ENCODE data around the gene TACC2.

The TACC2 gene

DNA sequence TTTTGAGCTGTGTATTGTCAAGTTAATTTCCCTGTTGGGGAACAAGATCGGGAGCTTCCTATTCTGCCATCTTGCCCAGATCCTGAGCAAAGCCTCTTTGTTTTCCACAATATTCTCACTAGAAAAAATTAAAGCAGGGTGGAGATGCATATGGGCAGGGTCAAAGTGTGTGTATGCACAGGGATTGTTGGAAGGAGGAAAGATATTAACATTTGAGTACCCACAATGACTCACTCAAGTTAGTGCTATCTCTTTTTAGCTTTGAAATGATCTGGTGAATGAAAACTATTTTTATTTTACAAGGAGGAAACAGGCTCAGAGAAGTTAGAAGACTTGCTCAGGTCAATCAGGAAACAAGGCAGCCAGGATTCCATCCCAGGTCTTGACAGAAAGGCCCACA is 275.5 kb downstream of the TACC2 start:
- H3K4me3 ChIP-seq (ENCODE audit: low read length) = no peak overlapping the region
- no peak for TF ChIP-seq CTCF (conservative IDR thresholded peaks at IDR 0.05; ENCODE audit: low read depth, low read length)
- DNase-seq (ENCODE audit: low read depth) = no peak

DNA sequence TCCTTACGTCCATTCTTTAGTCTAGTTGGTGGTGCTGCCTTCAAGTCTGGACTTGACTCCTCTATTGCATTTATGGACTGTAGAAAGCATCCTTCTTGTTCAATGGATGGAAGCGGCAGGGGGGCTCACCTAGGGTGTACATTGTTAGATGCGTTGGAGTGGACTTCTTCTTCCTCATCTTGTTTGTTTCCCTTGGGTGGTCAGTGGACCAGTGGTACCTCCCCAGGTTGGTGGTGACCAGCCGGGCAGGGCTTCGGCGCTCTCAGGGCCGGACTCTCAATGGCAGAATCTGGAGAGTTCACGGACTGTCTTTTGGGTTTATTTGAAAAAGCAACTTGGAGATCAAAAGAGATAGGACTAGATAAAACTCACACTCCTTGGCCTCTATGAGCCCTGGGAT is 276.0 kb downstream of the TACC2 start:
- H3K4me3 ChIP-seq (ENCODE audit: low read length) = no peak overlapping the region
- no peak for TF ChIP-seq CTCF (conservative IDR thresholded peaks at IDR 0.05; ENCODE audit: low read depth, low read length)
- no peak for DNase-seq (ENCODE audit: low read depth)

GRCh38 chr10:122265896-122266295 is 276.9 kb downstream of the TACC2 start:
- no peak for TF ChIP-seq CTCF (conservative IDR thresholded peaks at IDR 0.05; ENCODE audit: low read depth, low read length)
- DNase-seq (ENCODE audit: low read depth) = no peak
- H3K4me3 ChIP-seq (ENCODE audit: low read length) = no peak overlapping the region

- no peak for DNase-seq (ENCODE audit: low read depth)
- peak; percentile 99 for TF ChIP-seq CTCF (conservative IDR thresholded peaks at IDR 0.05; ENCODE audit: low read depth, low read length)
These were observed 279.1 kb downstream of the TACC2 start for GRCh38 chr10:122267849-122268737.

GRCh38 chr10:122269059-122269687 is 280.2 kb downstream of the TACC2 start:
- TF ChIP-seq CTCF (conservative IDR thresholded peaks at IDR 0.05; ENCODE audit: low read depth, low read length) = no peak
- DNase-seq (ENCODE audit: low read depth) = no peak

More at GRCh38 chr10:122267849-122268737, 279.1 kb downstream of the TACC2 start:
- H3K4me3 ChIP-seq (ENCODE audit: low read length) = no peak overlapping the region

DNA sequence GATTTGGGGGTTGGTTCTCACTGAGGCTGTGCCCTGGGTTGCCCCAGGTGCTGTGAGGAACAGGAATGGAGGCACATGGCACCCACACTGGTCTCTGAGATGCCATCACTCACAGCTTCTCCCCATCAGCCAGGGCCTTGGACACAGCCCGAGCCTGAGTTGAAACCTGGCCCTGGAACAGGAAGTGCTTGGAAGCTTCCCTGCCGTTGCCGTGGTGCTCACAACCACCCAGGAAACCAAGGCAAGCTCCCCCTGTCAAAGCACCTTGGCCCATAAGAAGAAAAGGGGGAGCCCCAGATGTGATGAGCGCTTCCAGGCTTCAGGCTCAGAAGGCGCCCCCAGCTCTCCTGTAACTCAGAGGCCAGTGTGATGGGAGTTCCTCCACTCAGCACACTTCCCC is 282.1 kb downstream of the TACC2 start, which contains the start of gene BTBD16:
Gene BTBD16, plus strand, starts transcription at position 221 of the 400 bp plus-strand sequence. CDS start 3,786 bp downstream, outside the sequence.
- no peak within 1 kb of the TSS for H3K4me3 ChIP-seq (ENCODE audit: low read length)
- DNase-seq (ENCODE audit: low read depth) = no peak
- TF ChIP-seq CTCF (conservative IDR thresholded peaks at IDR 0.05; ENCODE audit: low read depth, low read length) = no peak

More at GRCh38 chr10:122269059-122269687, 280.2 kb downstream of the TACC2 start:
- no peak overlapping the region for H3K4me3 ChIP-seq (ENCODE audit: low read length)

All from retinal pigment epithelial cell (primary cell).